ENCODE measurements around the gene CCDC92B.

Gene CCDC92B

DNA sequence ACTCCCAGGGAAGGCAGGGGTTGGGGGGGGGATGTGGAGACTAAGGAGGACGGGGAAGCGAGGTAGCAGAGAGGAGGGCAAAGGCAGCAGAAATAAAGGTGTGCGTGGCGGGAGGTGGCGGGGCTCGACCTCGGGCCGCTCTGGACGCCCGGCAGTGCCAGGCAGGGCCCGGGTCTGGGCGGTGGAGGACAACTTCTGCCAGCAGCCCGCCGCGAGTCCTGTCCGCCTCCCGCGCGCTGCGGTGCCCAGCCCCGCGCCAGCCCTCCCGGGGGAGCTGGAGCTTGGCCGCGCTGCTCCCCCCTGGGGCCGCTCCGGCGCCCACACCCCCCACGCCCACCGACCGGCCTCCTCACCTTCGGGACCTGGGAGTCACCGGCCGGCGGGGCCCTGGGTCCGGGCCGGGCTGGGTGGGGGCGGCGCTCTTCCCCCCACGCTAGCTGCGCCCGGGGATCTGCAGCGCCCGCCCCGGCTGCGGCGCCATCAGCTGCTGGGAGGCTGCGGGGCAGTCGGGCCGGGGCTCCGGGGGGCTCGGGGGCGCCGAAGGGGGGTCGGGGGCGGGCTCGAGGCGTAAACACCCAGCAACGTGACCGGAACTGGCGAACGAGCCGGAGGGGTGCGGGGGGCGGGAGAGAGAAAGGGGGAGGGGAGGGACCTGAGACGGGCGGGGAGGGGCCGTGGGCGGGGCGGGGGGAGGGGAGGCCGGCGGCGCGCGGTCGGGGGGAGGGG, at the start of gene CCDC92B:
CCDC92B (minus strand) TSS at position 595 of the 726 bp plus-strand sequence. CDS start 14,507 bp downstream, outside the sequence.
- peak; percentile 37 for ATAC-seq
- TF ChIP-seq ISL1 (CRISPR knock-in tag; IDR thresholded peaks at IDR 0.05) (no peak), ZC3H10 (CRISPR knock-in tag; IDR thresholded peaks at IDR 0.05) (no peak), ESRRG (CRISPR knock-in tag; IDR thresholded peaks at IDR 0.05) (no peak), TCF4 (CRISPR knock-in tag; IDR thresholded peaks at IDR 0.05; ENCODE audit: borderline replicate concordance) (no peak), CSDC2 (CRISPR knock-in tag; IDR thresholded peaks at IDR 0.05) (no peak), ZFP30 (CRISPR knock-in tag; IDR thresholded peaks at IDR 0.05) (no peak), PPARA (CRISPR knock-in tag; IDR thresholded peaks at IDR 0.05; ENCODE audit: borderline replicate concordance) (no peak), CREB5 (CRISPR knock-in tag; IDR thresholded peaks at IDR 0.05; ENCODE audit: low read depth) (no peak), TOX (CRISPR knock-in tag; IDR thresholded peaks at IDR 0.05; ENCODE audit: borderline replicate concordance) (no peak), ZNF70 (CRISPR knock-in tag; IDR thresholded peaks at IDR 0.05) (no peak), BACH2 (CRISPR knock-in tag; IDR thresholded peaks at IDR 0.05; ENCODE audit: borderline replicate concordance) (no peak), SNAI2 (CRISPR knock-in tag; IDR thresholded peaks at IDR 0.05) (no peak), OSR1 (CRISPR knock-in tag; IDR thresholded peaks at IDR 0.05) (no peak), ZNF8 (CRISPR knock-in tag; IDR thresholded peaks at IDR 0.05) (no peak), RARB (CRISPR knock-in tag; IDR thresholded peaks at IDR 0.05) (no peak), ARNTL (CRISPR knock-in tag; IDR thresholded peaks at IDR 0.05; ENCODE audit: borderline replicate concordance, low read depth) (no peak), ZFP3 (CRISPR knock-in tag; IDR thresholded peaks at IDR 0.05) (no peak), POU6F1 (CRISPR knock-in tag; IDR thresholded peaks at IDR 0.05; ENCODE audit: borderline replicate concordance, low read depth) (no peak), CSRNP3 (CRISPR knock-in tag; IDR thresholded peaks at IDR 0.05) (no peak)
- TF ChIP-seq, protein P1, sequence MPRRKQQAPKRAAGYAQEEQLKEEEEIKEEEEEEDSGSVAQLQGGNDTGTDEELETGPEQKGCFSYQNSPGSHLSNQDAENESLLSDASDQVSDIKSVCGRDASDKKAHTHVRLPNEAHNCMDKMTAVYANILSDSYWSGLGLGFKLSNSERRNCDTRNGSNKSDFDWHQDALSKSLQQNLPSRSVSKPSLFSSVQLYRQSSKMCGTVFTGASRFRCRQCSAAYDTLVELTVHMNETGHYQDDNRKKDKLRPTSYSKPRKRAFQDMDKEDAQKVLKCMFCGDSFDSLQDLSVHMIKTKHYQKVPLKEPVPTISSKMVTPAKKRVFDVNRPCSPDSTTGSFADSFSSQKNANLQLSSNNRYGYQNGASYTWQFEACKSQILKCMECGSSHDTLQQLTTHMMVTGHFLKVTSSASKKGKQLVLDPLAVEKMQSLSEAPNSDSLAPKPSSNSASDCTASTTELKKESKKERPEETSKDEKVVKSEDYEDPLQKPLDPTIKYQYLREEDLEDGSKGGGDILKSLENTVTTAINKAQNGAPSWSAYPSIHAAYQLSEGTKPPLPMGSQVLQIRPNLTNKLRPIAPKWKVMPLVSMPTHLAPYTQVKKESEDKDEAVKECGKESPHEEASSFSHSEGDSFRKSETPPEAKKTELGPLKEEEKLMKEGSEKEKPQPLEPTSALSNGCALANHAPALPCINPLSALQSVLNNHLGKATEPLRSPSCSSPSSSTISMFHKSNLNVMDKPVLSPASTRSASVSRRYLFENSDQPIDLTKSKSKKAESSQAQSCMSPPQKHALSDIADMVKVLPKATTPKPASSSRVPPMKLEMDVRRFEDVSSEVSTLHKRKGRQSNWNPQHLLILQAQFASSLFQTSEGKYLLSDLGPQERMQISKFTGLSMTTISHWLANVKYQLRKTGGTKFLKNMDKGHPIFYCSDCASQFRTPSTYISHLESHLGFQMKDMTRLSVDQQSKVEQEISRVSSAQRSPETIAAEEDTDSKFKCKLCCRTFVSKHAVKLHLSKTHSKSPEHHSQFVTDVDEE (CRISPR knock-in tag; IDR thresholded peaks at IDR 0.05): no peak

GRCh38 chr17:2798678-2799077, 49.2 kb upstream of the CCDC92B start:
- no peak for ATAC-seq
- TF ChIP-seq POU6F1 (CRISPR knock-in tag; IDR thresholded peaks at IDR 0.05; ENCODE audit: borderline replicate concordance, low read depth) (no peak), ARNTL (CRISPR knock-in tag; IDR thresholded peaks at IDR 0.05; ENCODE audit: borderline replicate concordance, low read depth) (no peak), ZNF70 (CRISPR knock-in tag; IDR thresholded peaks at IDR 0.05) (no peak), ZNF565 (CRISPR knock-in tag; conservative IDR thresholded peaks at IDR 0.05; ENCODE audit: low read depth) (no peak), ZFP30 (CRISPR knock-in tag; IDR thresholded peaks at IDR 0.05) (no peak), TOX (CRISPR knock-in tag; IDR thresholded peaks at IDR 0.05; ENCODE audit: borderline replicate concordance) (no peak), CSRNP3 (CRISPR knock-in tag; IDR thresholded peaks at IDR 0.05) (no peak), PATZ1 (CRISPR knock-in tag; IDR thresholded peaks at IDR 0.05; ENCODE audit: borderline replicate concordance) (no peak), CSDC2 (CRISPR knock-in tag; IDR thresholded peaks at IDR 0.05) (no peak)
- TF ChIP-seq, protein P1 (CRISPR knock-in tag; IDR thresholded peaks at IDR 0.05): no peak

All from SK-N-SH treated with all-trans-retinoic acid at 6 μM for 48 hours (cell line).